Activated naive CD4-positive, alpha-beta T cell (primary cell): ENCODE results near the gene HDAC6.
"Not testable (repeated sequence)": the region's sequence is repeated elsewhere in the genome, so short reads cannot be mapped to it uniquely, and the experiment has no call there.

Experiments
- DNase-seq, 4 experiments: peaks; one replicate each; lab custom pipeline; 2025; lab: John Stamatoyannopoulos, UW

HDAC6 gene

GRCh38 chrX:48824066-48824465, 22.2 kb downstream of the HDAC6 start:
- DNase-seq, result no peak

- DNase-seq, result no peak
These were observed 24.4 kb downstream of the HDAC6 start, which contains the start of gene ERAS for GRCh38 chrX:48826135-48826875. ERAS (plus strand) TSS chrX:48826513; CDS start chrX:48829124, 2,611 bp downstream.

GRCh38 chrX:48826876-48827653, 25.2 kb downstream of the HDAC6 start:
- no peak for DNase-seq

- no peak for DNase-seq
These were observed 25.7 kb downstream of the HDAC6 start for GRCh38 chrX:48827654-48827968.

- DNase-seq, result no peak
These were observed 27.3 kb downstream of the HDAC6 start for GRCh38 chrX:48829016-48829735.

- DNase-seq, result no peak
These were observed 29.5 kb downstream of the HDAC6 start for GRCh38 chrX:48831136-48831908.

GRCh38 chrX:48831909-48832291, 30.0 kb downstream of the HDAC6 start:
- DNase-seq, result no peak

GRCh38 chrX:48833542-48834138, 31.8 kb downstream of the HDAC6 start:
- DNase-seq, result no peak

GRCh38 chrX:48834383-48834709, 32.5 kb downstream of the HDAC6 start:
- DNase-seq, result no peak

GRCh38 chrX:48835524-48836329, 33.9 kb downstream of the HDAC6 start, which contains the start of gene PCSK1N:
PCSK1N (minus strand) TSS chrX:48835610; CDS start chrX:48835532, 78 bp downstream.
- peak in 1 of 4 experiments; percentile 16 for DNase-seq

- DNase-seq, result no peak
These were observed 37.8 kb downstream of the HDAC6 start for GRCh38 chrX:48839686-48840085.

GRCh38 chrX:48848847-48849246, 47.0 kb downstream of the HDAC6 start:
- DNase-seq, result no peak

- no peak for DNase-seq
These were observed 51.0 kb downstream of the HDAC6 start for GRCh38 chrX:48852857-48853256.

GRCh38 chrX:48853494-48853893, 51.6 kb downstream of the HDAC6 start:
- DNase-seq, result not testable (repeated sequence)

- DNase-seq, result not testable (repeated sequence)
These were observed 52.4 kb downstream of the HDAC6 start for GRCh38 chrX:48854121-48854804.

GRCh38 chrX:48854898-48855297, 53.0 kb downstream of the HDAC6 start:
- no peak for DNase-seq

GRCh38 chrX:48864210-48864609, 62.3 kb downstream of the HDAC6 start:
- no peak for DNase-seq

GRCh38 chrX:48872017-48872416, 70.2 kb downstream of the HDAC6 start:
- DNase-seq, result not testable (repeated sequence)
